Memory B cell (primary cell): ENCODE measurements around the gene TIPIN.
A peak's percentile ranks its signal among the peaks of the same experiment; 100 is the strongest.
"Not testable (repeated sequence)": the region's sequence is repeated elsewhere in the genome, so short reads cannot be mapped to it uniquely, and the experiment has no call there.

Experiments
- ATAC-seq: fragments of 150-1000 bp; cut with Tn5 transposase; 2 replicates; pipeline ENCODE4 v1.10.0; 2021; ENCODE audit warnings: low read depth, mild to moderate bottlenecking, moderate library complexity
- DNase-seq, 2 donors: peaks; one replicate each; pipeline ENCODE4 v3.0.0; 2022; ENCODE audit warnings: low spot score in 2 of 2
- H3K27ac Mint-ChIP-seq: one replicate; pipeline ENCODE4 v1.8.0; 2022; ENCODE audit warnings: mild to moderate bottlenecking, moderate library complexity, mixed read lengths
- H3K27me3 Mint-ChIP-seq: one replicate; pipeline ENCODE4 v1.8.0; 2022; ENCODE audit warnings: mixed read lengths
- H3K36me3 Mint-ChIP-seq: one replicate; pipeline ENCODE4 v1.8.0; 2022; ENCODE audit warnings: mild to moderate bottlenecking, mixed read lengths
- H3K4me1 Mint-ChIP-seq: one replicate; pipeline ENCODE4 v1.8.0; 2022; ENCODE audit warnings: mixed read lengths
- H3K4me3 Mint-ChIP-seq: one replicate; pipeline ENCODE4 v1.8.0; 2022; ENCODE audit warnings: mild to moderate bottlenecking, moderate library complexity, mixed read lengths
- H3K9me3 Mint-ChIP-seq: one replicate; pipeline ENCODE4 v1.8.0; 2022; ENCODE audit warnings: mixed read lengths

The TIPIN gene

GRCh38 chr15:66356359-66357236 lies at the start of gene TIPIN:
TSS of gene TIPIN (minus strand) at chr15:66356685. CDS start at chr15:66352947, 3,738 bp downstream.
- peak within 1 kb of the TSS; percentile 96 for H3K4me3 Mint-ChIP-seq
- peak; percentile 93 for ATAC-seq
- peak; percentile 93 for DNase-seq
- no peaks in the 10 kb centered on the region for H3K9me3 Mint-ChIP-seq
- H3K27me3 Mint-ChIP-seq: no peaks in the 10 kb centered on the region
- peak within 1 kb of the TSS; percentile 95 for H3K27ac Mint-ChIP-seq
- peaks cover 9% of the 10 kb centered on the region for H3K36me3 Mint-ChIP-seq
- H3K4me1 Mint-ChIP-seq: peaks cover 17% of the 10 kb centered on the region

- H3K9me3 Mint-ChIP-seq: no peaks in the 10 kb centered on the region
- no peak overlapping the region for H3K27ac Mint-ChIP-seq
- H3K27me3 Mint-ChIP-seq: no peaks in the 10 kb centered on the region
- no peak overlapping the region for H3K4me3 Mint-ChIP-seq
- ATAC-seq (no peak), DNase-seq (no peak)
- H3K36me3 Mint-ChIP-seq: peaks cover 4% of the 10 kb centered on the region
- H3K4me1 Mint-ChIP-seq: peaks cover 54% of the 10 kb centered on the region
Observed at GRCh38 chr15:66405615-66406014, 49.1 kb upstream of the TIPIN start.

- Mint-ChIP-seq H3K4me1 (peaks cover 57% of the 10 kb centered on the region), H3K36me3 (peaks cover 8% of the 10 kb centered on the region), H3K4me3 (no peak overlapping the region), H3K9me3 (no peaks in the 10 kb centered on the region), H3K27me3 (no peaks in the 10 kb centered on the region), H3K27ac (no peak overlapping the region)
- ATAC-seq: no peak
- DNase-seq: no peak
Observed at GRCh38 chr15:66405007-66405406, 48.5 kb upstream of the TIPIN start.

GRCh38 chr15:66404532-66404931 lies 48.0 kb upstream of the TIPIN start:
- peaks cover 54% of the 10 kb centered on the region for H3K4me1 Mint-ChIP-seq
- H3K27me3 Mint-ChIP-seq: no peaks in the 10 kb centered on the region
- peak overlapping the region; percentile 57 for H3K4me3 Mint-ChIP-seq
- DNase-seq: no peak
- H3K36me3 Mint-ChIP-seq: peaks cover 10% of the 10 kb centered on the region
- no peak overlapping the region for H3K27ac Mint-ChIP-seq
- H3K9me3 Mint-ChIP-seq: no peaks in the 10 kb centered on the region
- peak; percentile 48 for ATAC-seq

- H3K36me3 Mint-ChIP-seq: peaks cover 11% of the 10 kb centered on the region
- H3K27ac Mint-ChIP-seq: no peak overlapping the region
- no peak for DNase-seq
- no peaks in the 10 kb centered on the region for H3K9me3 Mint-ChIP-seq
- no peaks in the 10 kb centered on the region for H3K27me3 Mint-ChIP-seq
- no peak for ATAC-seq
- H3K4me3 Mint-ChIP-seq: no peak overlapping the region
- peaks cover 50% of the 10 kb centered on the region for H3K4me1 Mint-ChIP-seq
Observed at GRCh38 chr15:66404122-66404521, 47.6 kb upstream of the TIPIN start.

GRCh38 chr15:66403323-66403722 lies 46.8 kb upstream of the TIPIN start:
- DNase-seq: no peak
- H3K4me1 Mint-ChIP-seq: peaks cover 42% of the 10 kb centered on the region
- H3K27me3 Mint-ChIP-seq: no peaks in the 10 kb centered on the region
- H3K4me3 Mint-ChIP-seq: no peak overlapping the region
- peaks cover 11% of the 10 kb centered on the region for H3K36me3 Mint-ChIP-seq
- ATAC-seq: no peak
- H3K27ac Mint-ChIP-seq: no peak overlapping the region
- H3K9me3 Mint-ChIP-seq: no peaks in the 10 kb centered on the region

- DNase-seq (no peak), ATAC-seq (no peak)
- H3K9me3 Mint-ChIP-seq: no peaks in the 10 kb centered on the region
- H3K36me3 Mint-ChIP-seq: peaks cover 11% of the 10 kb centered on the region
- H3K27ac Mint-ChIP-seq: no peak overlapping the region
- H3K4me3 Mint-ChIP-seq: no peak overlapping the region
- no peaks in the 10 kb centered on the region for H3K27me3 Mint-ChIP-seq
- H3K4me1 Mint-ChIP-seq: peaks cover 41% of the 10 kb centered on the region
Observed at GRCh38 chr15:66402761-66403284, 46.3 kb upstream of the TIPIN start.

- Mint-ChIP-seq H3K4me1 (peaks cover 36% of the 10 kb centered on the region), H3K36me3 (peaks cover 18% of the 10 kb centered on the region), H3K4me3 (peak overlapping the region; percentile 67), H3K27me3 (no peaks in the 10 kb centered on the region), H3K9me3 (no peaks in the 10 kb centered on the region), H3K27ac (no peak overlapping the region)
- DNase-seq (no peak), ATAC-seq (peak; percentile 58)
Observed at GRCh38 chr15:66401130-66402021, 44.9 kb upstream of the TIPIN start.

GRCh38 chr15:66400351-66400774 lies 43.9 kb upstream of the TIPIN start:
- no peak for DNase-seq
- Mint-ChIP-seq H3K4me1 (peaks cover 34% of the 10 kb centered on the region), H3K27ac (no peak overlapping the region), H3K4me3 (no peak overlapping the region), H3K9me3 (no peaks in the 10 kb centered on the region), H3K27me3 (no peaks in the 10 kb centered on the region), H3K36me3 (peaks cover 15% of the 10 kb centered on the region)
- ATAC-seq: no peak

- no peak for ATAC-seq
- Mint-ChIP-seq H3K4me1 (peaks cover 34% of the 10 kb centered on the region), H3K9me3 (no peaks in the 10 kb centered on the region), H3K27me3 (no peaks in the 10 kb centered on the region), H3K36me3 (peaks cover 17% of the 10 kb centered on the region), H3K4me3 (no peak overlapping the region), H3K27ac (no peak overlapping the region)
- no peak for DNase-seq
Observed at GRCh38 chr15:66399276-66399675, 42.8 kb upstream of the TIPIN start.

- H3K4me3 Mint-ChIP-seq: no peak overlapping the region
- H3K27ac Mint-ChIP-seq: peak overlapping the region; percentile 51
- no peak for DNase-seq
- H3K4me1 Mint-ChIP-seq: peaks cover 43% of the 10 kb centered on the region
- no peaks in the 10 kb centered on the region for H3K9me3 Mint-ChIP-seq
- peaks cover 20% of the 10 kb centered on the region for H3K36me3 Mint-ChIP-seq
- no peak for ATAC-seq
- H3K27me3 Mint-ChIP-seq: no peaks in the 10 kb centered on the region
Observed at GRCh38 chr15:66394915-66395314, 38.4 kb upstream of the TIPIN start.

- peaks cover 17% of the 10 kb centered on the region for H3K36me3 Mint-ChIP-seq
- no peaks in the 10 kb centered on the region for H3K9me3 Mint-ChIP-seq
- ATAC-seq (no peak), DNase-seq (no peak)
- H3K4me1 Mint-ChIP-seq: peaks cover 46% of the 10 kb centered on the region
- H3K27me3 Mint-ChIP-seq: no peaks in the 10 kb centered on the region
- peak overlapping the region; percentile 51 for H3K27ac Mint-ChIP-seq
- H3K4me3 Mint-ChIP-seq: no peak overlapping the region
Observed at GRCh38 chr15:66394472-66394871, 38.0 kb upstream of the TIPIN start.

GRCh38 chr15:66393037-66393436 lies 36.6 kb upstream of the TIPIN start:
- Mint-ChIP-seq H3K4me1 (peaks cover 54% of the 10 kb centered on the region), H3K27ac (peak overlapping the region; percentile 35), H3K36me3 (peaks cover 16% of the 10 kb centered on the region)
- H3K4me3 Mint-ChIP-seq, DNase-seq, H3K27me3 Mint-ChIP-seq, H3K9me3 Mint-ChIP-seq, ATAC-seq: not testable (repeated sequence)

GRCh38 chr15:66390678-66391077 lies 34.2 kb upstream of the TIPIN start:
- peak in 1 of 2 donors; percentile 24 for DNase-seq
- Mint-ChIP-seq H3K27ac (peak overlapping the region; percentile 6), H3K9me3 (no peaks in the 10 kb centered on the region), H3K27me3 (no peaks in the 10 kb centered on the region), H3K4me1 (peaks cover 62% of the 10 kb centered on the region), H3K4me3 (peak overlapping the region; percentile 69), H3K36me3 (peaks cover 11% of the 10 kb centered on the region)
- peak; percentile 26 for ATAC-seq
